Activated T-helper 17 cell treated with anti-CD3 and anti-CD28 coated beads, Interleukin-2, amount 50 U/mL, for 72 hours (primary cell): Measurements from ENCODE around the gene ZNF202. TPM values are rescaled to one million over a fixed set of nuclear protein-coding genes. Genes with fewer than 3 reads are reported as not detected.

ENCODE experiments used
- ATAC-seq: fragments of 150-1000 bp; cut with Tn5 transposase; replicated peaks from 2 replicates; pipeline ENCODE4 v1.10.0; 2021; ENCODE audit warnings: mild to moderate bottlenecking, moderate library complexity
- H3K27ac Mint-ChIP-seq: one replicate; pipeline ENCODE4 v1.8.0; 2022; ENCODE audit warnings: mixed read lengths
- H3K27me3 Mint-ChIP-seq: one replicate; pipeline ENCODE4 v1.8.0; 2022; ENCODE audit warnings: mixed read lengths
- H3K36me3 Mint-ChIP-seq: one replicate; pipeline ENCODE4 v1.8.0; 2022; ENCODE audit warnings: low read depth, mild to moderate bottlenecking, mixed read lengths
- H3K4me1 Mint-ChIP-seq: one replicate; pipeline ENCODE4 v1.8.0; 2022; ENCODE audit warnings: mixed read lengths
- H3K4me3 Mint-ChIP-seq: one replicate; pipeline ENCODE4 v1.8.0; 2022; ENCODE audit warnings: mild to moderate bottlenecking, mixed read lengths
- H3K9me3 Mint-ChIP-seq: one replicate; pipeline ENCODE4 v1.8.0; 2022; ENCODE audit warnings: mixed read lengths
- total RNA-seq, 2 donors: library from RNA; stranded (reverse); gene quantifications; one replicate each; pipeline ENCODE4 v1.2.3, GENCODE V29; 2022

Gene ZNF202
- total RNA-seq, 2 donors from 2014 or later: 6.0 to 18.3 TPM

DNA sequence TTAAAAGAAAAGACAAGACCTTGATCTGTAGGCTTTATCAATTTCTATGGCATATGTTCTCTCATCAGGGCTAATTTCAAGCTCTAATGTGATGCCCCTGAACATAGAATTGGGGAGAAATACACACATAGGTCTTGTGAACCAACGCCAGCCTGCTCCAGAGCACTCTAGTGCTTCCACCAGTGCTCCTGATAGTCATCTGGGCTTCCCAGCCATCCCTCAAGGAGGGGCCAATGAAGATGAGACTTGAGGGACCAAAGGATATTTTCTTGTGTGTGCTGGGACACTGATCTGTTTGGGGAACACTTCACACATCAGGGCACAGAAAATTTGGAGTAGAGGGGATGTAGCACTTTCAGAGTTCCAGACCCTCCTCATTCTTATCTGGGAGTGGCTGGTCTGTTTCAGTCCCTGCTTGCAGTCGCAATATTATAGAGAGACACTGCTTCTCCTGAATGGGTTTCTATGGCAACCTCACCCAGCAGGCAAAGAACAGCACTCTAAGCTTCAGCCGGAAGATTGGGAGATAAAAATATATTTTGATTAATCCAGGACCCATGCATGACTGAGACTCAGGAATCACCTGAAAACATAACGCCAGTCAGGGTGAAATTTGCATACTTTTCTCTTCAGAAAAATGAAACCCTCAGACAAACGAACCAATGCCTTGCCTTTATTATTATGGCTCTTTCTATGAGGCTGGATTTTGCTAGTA, 58.6 kb downstream of the ZNF202 start:
- Mint-ChIP-seq H3K9me3 (no peaks in the 10 kb centered on the region), H3K4me3 (no peak overlapping the region), H3K36me3 (no peaks in the 10 kb centered on the region), H3K27me3 (peaks cover 3% of the 10 kb centered on the region), H3K27ac (no peak overlapping the region), H3K4me1 (no peaks in the 10 kb centered on the region)
- no peak for ATAC-seq

DNA sequence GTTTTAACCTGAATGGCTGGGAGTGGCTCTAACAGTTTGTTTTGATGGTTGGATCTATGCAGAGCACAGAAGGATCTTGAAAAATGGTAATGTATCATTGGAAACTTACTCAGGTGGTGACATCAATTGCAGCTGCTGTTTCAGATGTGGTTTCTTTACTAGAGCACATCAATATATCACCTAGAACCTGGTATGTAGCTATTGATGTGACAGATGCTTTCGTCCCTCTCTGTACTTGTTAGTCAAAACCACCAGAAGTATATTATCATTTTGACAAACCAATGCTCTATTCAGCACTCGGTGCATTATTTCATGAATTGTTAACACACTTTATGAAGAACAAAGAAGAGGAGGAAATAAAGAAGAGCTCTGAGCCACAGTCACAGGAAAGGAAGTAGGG, 60.4 kb downstream of the ZNF202 start:
- H3K9me3 Mint-ChIP-seq: no peaks in the 10 kb centered on the region
- H3K27me3 Mint-ChIP-seq: peaks cover 3% of the 10 kb centered on the region
- no peak overlapping the region for H3K4me3 Mint-ChIP-seq
- H3K27ac Mint-ChIP-seq: no peak overlapping the region
- ATAC-seq: peak; percentile 93
- H3K4me1 Mint-ChIP-seq: no peaks in the 10 kb centered on the region
- H3K36me3 Mint-ChIP-seq: no peaks in the 10 kb centered on the region

DNA sequence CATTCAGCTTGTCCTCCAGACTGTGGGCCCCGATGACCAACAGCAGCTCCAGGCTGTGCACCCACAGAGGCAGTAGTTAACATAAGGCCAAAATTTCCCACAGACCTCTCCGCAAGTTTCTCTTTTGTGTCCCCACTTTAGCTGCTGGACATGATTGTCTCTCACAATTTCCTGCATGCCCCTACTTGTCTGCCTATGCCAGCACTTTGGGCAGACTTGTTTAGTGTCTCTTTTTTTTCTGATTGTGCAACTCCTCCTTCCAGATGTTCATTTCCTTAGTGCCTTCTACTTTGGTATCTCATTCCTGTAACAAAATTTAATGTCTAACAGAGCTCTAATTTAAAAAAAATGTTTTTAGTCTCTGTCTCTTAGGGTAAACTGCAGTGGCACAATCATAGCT, 63.2 kb downstream of the ZNF202 start:
- Mint-ChIP-seq H3K9me3 (no peaks in the 10 kb centered on the region), H3K27ac (no peak overlapping the region), H3K36me3 (no peaks in the 10 kb centered on the region), H3K4me3 (no peak overlapping the region), H3K4me1 (no peaks in the 10 kb centered on the region), H3K27me3 (no peaks in the 10 kb centered on the region)
- no peak for ATAC-seq

DNA sequence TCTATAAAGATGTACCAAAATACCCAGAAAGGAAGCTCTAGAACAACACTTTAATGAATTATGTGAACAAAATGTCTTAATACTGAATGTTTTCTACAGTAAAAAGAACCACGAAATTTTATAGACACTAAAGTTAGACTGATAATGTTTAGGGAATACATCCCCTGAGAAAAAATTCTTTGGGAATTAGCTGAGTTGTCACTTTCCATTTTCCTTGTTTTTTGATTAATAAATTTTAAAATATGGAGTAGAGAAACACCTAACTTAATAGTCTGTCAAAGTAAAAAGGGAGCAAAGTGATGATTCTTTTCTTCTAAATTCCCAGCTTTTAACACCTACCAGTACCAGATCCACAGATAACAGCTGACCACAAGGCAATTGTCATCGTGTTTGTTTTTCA, 64.0 kb downstream of the ZNF202 start:
- no peak overlapping the region for H3K4me3 Mint-ChIP-seq
- H3K36me3 Mint-ChIP-seq: no peaks in the 10 kb centered on the region
- no peaks in the 10 kb centered on the region for H3K27me3 Mint-ChIP-seq
- H3K4me1 Mint-ChIP-seq: no peaks in the 10 kb centered on the region
- no peak for ATAC-seq
- H3K27ac Mint-ChIP-seq: no peak overlapping the region
- H3K9me3 Mint-ChIP-seq: no peaks in the 10 kb centered on the region

DNA sequence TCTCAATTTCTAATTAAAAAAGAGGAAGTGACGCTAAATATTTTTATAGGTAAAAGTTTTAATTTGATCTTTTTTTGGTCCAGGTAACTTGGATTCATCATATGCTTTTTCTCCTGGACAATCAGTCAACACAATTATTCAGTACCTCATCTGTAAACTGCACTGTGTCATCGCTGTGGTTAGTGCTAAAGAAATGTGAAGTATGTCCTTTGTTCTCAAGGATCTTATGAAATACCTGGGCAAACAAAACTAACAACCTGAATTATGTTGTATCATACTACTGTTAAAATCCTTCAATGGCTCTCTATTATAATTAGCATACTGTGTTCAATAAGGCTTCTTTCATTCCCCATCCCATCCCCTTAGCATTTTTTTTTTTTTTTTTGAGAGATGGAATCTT, 67.2 kb downstream of the ZNF202 start:
- H3K36me3 Mint-ChIP-seq: no peaks in the 10 kb centered on the region
- ATAC-seq: no peak
- no peaks in the 10 kb centered on the region for H3K27me3 Mint-ChIP-seq
- H3K27ac Mint-ChIP-seq: no peak overlapping the region
- H3K4me3 Mint-ChIP-seq: no peak overlapping the region
- H3K9me3 Mint-ChIP-seq: no peaks in the 10 kb centered on the region
- no peaks in the 10 kb centered on the region for H3K4me1 Mint-ChIP-seq

Other genes with a start within 250 kb of the ZNF202 start
- under 1 TPM; 0.13 to 0.35 TPM for gene SCN3B, start 87.0 kb downstream of the ZNF202 start, total RNA-seq
- not detected for gene OR6X1, start 12.9 kb upstream of the ZNF202 start, total RNA-seq
- gene OR6M1, start 64.7 kb upstream of the ZNF202 start, total RNA-seq: not detected
- gene TMEM225, start 144.0 kb upstream of the ZNF202 start, total RNA-seq: not detected
- not detected for gene OR8D4, start 160.5 kb upstream of the ZNF202 start, total RNA-seq
- gene OR4D5, start 198.0 kb upstream of the ZNF202 start, total RNA-seq: not detected
- not detected for gene OR6T1, start 202.2 kb upstream of the ZNF202 start, total RNA-seq
- not detected for gene OR10S1, start 236.1 kb upstream of the ZNF202 start, total RNA-seq